NK-92 treated with Interleukin-12 subunit alpha and Interleukin-12 subunit beta, amount 100 ng/mL, for 24 hours (cell line): ENCODE data around the gene AOC2.
"Not testable (repeated sequence)": the region's sequence is repeated elsewhere in the genome, so short reads cannot be mapped to it uniquely, and the experiment has no call there.

Experiments
- DNase-seq: peaks from one replicate; lab custom pipeline; 2025; lab: John Stamatoyannopoulos, UW

Gene AOC2

GRCh38 chr17:42881706-42882105 is 37.3 kb downstream of the AOC2 start:
- DNase-seq, result not testable (repeated sequence)

- DNase-seq, result no peak
These were observed 37.8 kb downstream of the AOC2 start for GRCh38 chr17:42882166-42882565.

GRCh38 chr17:42883802-42884558 is 39.6 kb downstream of the AOC2 start:
- no peak for DNase-seq

GRCh38 chr17:42885806-42886205 is 41.4 kb downstream of the AOC2 start:
- not testable (repeated sequence) for DNase-seq

- DNase-seq, result no peak
These were observed 42.1 kb downstream of the AOC2 start for GRCh38 chr17:42886283-42887176.

- no peak for DNase-seq
These were observed 45.4 kb downstream of the AOC2 start for GRCh38 chr17:42889809-42890208.

- DNase-seq, result no peak
These were observed 47.3 kb downstream of the AOC2 start for GRCh38 chr17:42891539-42892152.

- no peak for DNase-seq
These were observed 49.0 kb downstream of the AOC2 start for GRCh38 chr17:42893359-42893758.

GRCh38 chr17:42894283-42895184 is 50.2 kb downstream of the AOC2 start:
- no peak for DNase-seq

- no peak for DNase-seq
These were observed 50.8 kb downstream of the AOC2 start for GRCh38 chr17:42895185-42895555.

- no peak for DNase-seq
These were observed 53.9 kb downstream of the AOC2 start for GRCh38 chr17:42898147-42898811.

- DNase-seq, result not testable (repeated sequence)
These were observed 55.6 kb downstream of the AOC2 start for GRCh38 chr17:42899981-42900380.
